GM12865 (cell line): Measurements from ENCODE around the gene EEF1A1.
"Not testable (repeated sequence)": the region's sequence is repeated elsewhere in the genome, so short reads cannot be mapped to it uniquely, and the experiment has no call there.

Experiments used
- DNase-seq: peaks from one replicate; pipeline ENCODE4 v3.0.0; 2010; ENCODE audit warnings: low read depth
- H3K4me3 ChIP-seq: 2 replicates; pipeline ENCODE4 v1.5.1; 2011; ENCODE audit warnings: mild to moderate bottlenecking, low read depth, low read length, control low read depth
- TF ChIP-seq, protein P1 (sequence below): IDR thresholded peaks from 2 replicates; pipeline ENCODE4 v1.5.1; 2011; ENCODE audit warnings: low read length, control low read depth, low read depth, inconsistent platforms; ENCODE audit not compliant: insufficient read depth; ENCODE audit errors: missing control alignments

EEF1A1 gene

GRCh38 chr6:73520688-73521350 is at the start of gene EEF1A1:
TSS of gene EEF1A1 (minus strand) at chr6:73521032. CDS start at chr6:73520026, 1,006 bp downstream.
- DNase-seq, result peak; percentile 100
- TF ChIP-seq, protein P1, sequence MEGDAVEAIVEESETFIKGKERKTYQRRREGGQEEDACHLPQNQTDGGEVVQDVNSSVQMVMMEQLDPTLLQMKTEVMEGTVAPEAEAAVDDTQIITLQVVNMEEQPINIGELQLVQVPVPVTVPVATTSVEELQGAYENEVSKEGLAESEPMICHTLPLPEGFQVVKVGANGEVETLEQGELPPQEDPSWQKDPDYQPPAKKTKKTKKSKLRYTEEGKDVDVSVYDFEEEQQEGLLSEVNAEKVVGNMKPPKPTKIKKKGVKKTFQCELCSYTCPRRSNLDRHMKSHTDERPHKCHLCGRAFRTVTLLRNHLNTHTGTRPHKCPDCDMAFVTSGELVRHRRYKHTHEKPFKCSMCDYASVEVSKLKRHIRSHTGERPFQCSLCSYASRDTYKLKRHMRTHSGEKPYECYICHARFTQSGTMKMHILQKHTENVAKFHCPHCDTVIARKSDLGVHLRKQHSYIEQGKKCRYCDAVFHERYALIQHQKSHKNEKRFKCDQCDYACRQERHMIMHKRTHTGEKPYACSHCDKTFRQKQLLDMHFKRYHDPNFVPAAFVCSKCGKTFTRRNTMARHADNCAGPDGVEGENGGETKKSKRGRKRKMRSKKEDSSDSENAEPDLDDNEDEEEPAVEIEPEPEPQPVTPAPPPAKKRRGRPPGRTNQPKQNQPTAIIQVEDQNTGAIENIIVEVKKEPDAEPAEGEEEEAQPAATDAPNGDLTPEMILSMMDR, result no peak
- peak within 1 kb of the TSS; percentile 74 for H3K4me3 ChIP-seq

- no peak overlapping the region for H3K4me3 ChIP-seq
- TF ChIP-seq, protein P1, result no peak
- no peak for DNase-seq
These were observed 48.3 kb upstream of the EEF1A1 start for GRCh38 chr6:73569121-73569520.

DNA sequence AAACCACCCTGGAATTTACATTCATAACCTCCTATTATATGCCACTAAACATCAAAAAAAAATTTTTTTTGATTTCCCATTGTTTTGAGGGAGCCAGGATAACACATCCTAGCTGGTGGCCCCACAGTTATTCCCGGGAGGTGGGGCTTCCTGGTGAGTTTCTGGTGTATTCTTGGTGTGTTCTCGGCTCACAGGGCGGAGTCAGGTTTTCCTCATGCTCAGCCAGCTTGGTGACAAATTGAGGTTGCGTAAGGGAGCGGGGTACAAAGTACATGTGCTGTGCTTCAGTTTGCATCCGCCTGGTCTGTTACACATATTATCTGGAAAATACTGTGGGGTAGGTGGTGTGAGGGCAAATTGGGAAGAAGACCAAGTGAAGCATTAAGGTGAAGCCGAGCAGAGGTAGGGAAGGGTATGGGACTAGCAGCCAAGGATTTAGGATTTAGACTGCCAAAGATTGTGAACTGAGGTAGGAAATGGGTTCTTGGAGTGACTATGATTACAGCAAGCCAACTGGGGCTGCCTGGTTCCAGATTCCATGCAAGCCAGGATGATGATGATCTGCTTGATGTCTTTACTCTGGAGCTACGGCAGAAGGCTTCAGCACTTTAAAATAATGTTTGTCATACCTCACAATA is 46.2 kb upstream of the EEF1A1 start:
- no peak for DNase-seq
- TF ChIP-seq, protein P1, result no peak

DNA sequence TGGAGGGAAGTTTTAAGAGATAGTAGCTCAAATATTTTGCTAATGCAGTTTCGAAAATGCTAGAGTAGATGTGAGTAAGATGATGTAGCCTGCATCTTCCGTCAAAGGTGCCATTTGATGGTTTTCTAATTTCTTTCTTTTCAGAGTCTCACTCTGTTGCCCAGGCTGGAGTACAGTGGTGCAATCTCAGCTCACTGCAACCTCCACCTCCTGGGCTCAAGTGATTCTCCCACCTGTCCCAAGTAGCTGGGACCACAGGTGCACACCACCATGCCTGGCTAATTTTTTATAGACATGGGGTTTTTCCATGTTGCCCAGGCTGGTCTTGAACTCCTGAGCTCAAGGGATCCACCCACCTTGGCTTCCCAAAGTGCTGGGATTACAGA is 45.6 kb upstream of the EEF1A1 start:
- H3K4me3 ChIP-seq, DNase-seq: not testable (repeated sequence)

More for the DNA sequence above, 46.2 kb upstream of the EEF1A1 start:
- H3K4me3 ChIP-seq, result no peak overlapping the region

GRCh38 chr6:73565767-73566485 is 45.1 kb upstream of the EEF1A1 start:
- DNase-seq, result no peak
- TF ChIP-seq, protein P1, result no peak

GRCh38 chr6:73564578-73565345 is 43.9 kb upstream of the EEF1A1 start:
- no peak for DNase-seq
- TF ChIP-seq, protein P1, result no peak
- no peak overlapping the region for H3K4me3 ChIP-seq

More at GRCh38 chr6:73565767-73566485, 45.1 kb upstream of the EEF1A1 start:
- H3K4me3 ChIP-seq, result no peak overlapping the region

GRCh38 chr6:73562558-73562957 is 41.7 kb upstream of the EEF1A1 start:
- TF ChIP-seq, protein P1, result no peak
- H3K4me3 ChIP-seq, result no peak overlapping the region
- no peak for DNase-seq
